NCI-H345 treated with DMSO at 0.1 percent for 48 hours (cell line): Measurements from ENCODE around the gene PGA5.
"Not testable (repeated sequence)": the region's sequence is repeated elsewhere in the genome, so short reads cannot be mapped to it uniquely, and the experiment has no call there.

ENCODE experiments used
- DNase-seq: peaks from one replicate; lab custom pipeline; 2025; ENCODE audit not compliant: unreplicated experiment; lab: John Stamatoyannopoulos, UW

PGA5 gene

GRCh38 chr11:61226457-61227137 is 14.4 kb upstream of the PGA5 start:
- DNase-seq = not testable (repeated sequence)

DNA sequence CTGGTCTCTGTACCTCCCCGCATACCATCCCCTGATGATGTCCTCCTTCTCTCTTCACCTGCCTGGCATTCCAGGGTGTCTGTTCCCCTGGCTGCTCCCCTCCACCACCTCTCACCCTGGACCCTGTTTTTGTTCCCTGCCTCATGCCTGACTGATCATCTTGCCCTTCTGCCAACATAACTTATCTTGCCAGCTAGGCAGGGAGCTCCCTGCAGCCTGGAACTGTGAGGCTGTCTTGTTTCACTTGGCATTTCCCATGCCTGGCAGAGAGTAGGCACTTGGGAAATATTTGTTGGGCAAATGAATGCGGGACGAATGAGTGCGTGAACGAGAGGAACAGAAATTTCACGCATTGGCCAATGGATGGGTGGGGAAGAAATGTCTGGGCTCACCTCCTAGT is 11.5 kb upstream of the PGA5 start:
- DNase-seq = not testable (repeated sequence)

GRCh38 chr11:61231033-61231432 is 9.9 kb upstream of the PGA5 start:
- DNase-seq = not testable (repeated sequence)

GRCh38 chr11:61231585-61231984 is 9.4 kb upstream of the PGA5 start:
- not testable (repeated sequence) for DNase-seq

GRCh38 chr11:61232548-61233145 is 8.3 kb upstream of the PGA5 start:
- not testable (repeated sequence) for DNase-seq

DNA sequence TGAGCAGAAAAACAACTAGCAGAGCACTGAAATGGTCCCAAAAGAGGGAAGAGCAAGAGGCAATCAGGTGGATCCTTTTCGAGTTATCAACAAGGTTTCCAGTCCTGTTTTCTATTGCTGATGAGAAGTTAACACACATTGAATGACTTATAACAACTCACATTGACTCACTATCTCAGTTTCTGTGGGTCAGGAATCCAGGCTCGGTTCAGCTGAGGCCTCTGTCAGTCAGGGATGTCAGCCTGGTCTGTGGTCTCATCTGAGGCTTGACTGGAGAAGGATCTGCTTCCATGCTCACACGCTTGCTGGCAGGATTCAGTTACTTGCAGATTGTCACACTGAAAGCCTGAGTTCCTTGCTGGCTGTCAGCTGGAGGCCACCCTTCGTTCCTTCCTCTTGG is 3.8 kb upstream of the PGA5 start:
- not testable (repeated sequence) for DNase-seq

- not testable (repeated sequence) for DNase-seq
These were observed 687 bp upstream of the PGA5 start for GRCh38 chr11:61240288-61240687.

DNA sequence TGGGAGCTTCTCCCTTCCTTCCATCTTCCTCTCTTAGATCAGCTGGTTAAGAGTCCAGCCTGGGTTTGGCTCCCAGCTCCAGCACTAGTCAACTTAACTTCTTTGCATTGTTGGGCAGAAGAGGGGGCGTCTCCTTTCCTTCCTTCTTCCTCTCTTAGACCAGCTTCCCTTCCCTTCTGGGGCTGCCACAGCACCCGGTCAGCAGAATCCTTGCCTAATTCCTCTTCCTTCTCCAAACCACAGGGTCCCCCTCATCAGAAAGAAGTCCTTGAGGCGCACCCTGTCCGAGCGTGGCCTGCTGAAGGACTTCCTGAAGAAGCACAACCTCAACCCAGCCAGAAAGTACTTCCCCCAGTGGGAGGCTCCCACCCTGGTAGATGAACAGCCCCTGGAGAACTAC is 551 bp downstream of the PGA5 start:
- not testable (repeated sequence) for DNase-seq

GRCh38 chr11:61245284-61245964 is 4.4 kb downstream of the PGA5 start:
- not testable (repeated sequence) for DNase-seq

- DNase-seq = not testable (repeated sequence)
These were observed 7.1 kb downstream of the PGA5 start for GRCh38 chr11:61248071-61248470.

DNA sequence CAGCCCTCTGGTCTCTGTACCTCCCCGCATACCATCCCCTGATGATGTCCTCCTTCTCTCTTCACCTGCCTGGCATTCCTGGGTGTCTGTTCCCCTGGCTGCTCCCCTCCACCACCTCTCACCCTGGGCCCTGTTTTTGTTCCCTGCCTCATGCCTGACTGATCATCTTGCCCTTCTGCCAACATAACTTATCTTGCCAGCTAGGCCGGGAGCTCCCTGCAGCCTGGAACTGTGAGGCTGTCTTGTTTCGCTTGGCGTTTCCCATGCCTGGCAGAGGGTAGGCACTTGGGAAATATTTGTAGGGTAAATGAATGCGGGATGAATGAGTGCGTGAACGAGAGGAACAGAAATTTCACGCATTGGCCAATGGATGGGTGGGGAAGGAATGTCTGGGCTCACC is 8.2 kb downstream of the PGA5 start:
- DNase-seq = not testable (repeated sequence)

- not testable (repeated sequence) for DNase-seq
These were observed 10.1 kb downstream of the PGA5 start for GRCh38 chr11:61250796-61251765.

DNA sequence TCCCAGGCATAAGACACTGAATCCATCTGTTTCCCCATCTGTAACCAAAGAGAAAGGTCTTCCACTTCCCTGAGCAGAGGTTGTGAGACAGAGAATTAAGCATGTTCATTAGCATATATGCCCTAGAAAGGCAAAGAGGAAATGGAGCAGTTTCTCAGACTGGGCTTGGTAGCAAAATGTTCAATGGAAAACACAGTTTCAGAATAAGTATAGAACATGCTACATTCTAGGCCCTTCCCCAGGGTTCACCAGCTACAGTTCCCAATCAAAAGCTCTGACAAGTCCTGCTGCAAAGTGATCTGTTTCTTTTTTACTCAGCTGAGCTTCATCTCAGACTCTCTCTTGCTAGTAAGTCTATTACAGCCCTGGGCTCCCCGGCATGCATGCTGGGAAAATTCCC is 11.4 kb downstream of the PGA5 start:
- not testable (repeated sequence) for DNase-seq

DNA sequence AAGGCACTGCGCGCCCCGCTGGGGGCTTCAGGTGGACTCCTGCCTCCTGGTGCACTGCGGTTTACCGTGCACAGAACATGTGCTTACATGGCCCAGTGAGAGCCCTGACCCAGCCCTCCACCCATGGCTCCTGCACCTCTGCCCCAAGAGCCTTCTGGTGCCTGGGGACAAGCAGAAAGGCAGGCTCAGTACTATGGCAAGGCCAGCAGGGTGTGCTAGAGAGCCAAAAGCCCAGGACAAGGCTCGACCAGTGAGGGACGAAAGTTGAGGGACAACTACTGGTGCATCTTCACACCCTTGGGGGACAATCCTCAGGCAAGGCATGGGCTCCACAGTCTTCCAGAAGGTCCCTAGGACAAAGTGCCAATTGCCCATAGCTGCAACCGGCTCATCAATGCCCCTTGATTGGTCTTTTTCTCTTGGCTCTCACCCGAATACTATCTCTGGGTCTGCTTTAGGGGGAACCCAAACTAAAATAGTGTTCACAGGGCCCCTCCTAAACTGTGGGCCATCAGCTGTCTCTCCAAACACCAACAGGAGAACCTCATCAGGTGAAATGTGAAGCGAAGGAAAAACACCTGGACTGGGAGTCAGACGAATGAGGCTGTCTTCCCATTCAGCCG is 13.5 kb downstream of the PGA5 start:
- peak; percentile 33 for DNase-seq

DNA sequence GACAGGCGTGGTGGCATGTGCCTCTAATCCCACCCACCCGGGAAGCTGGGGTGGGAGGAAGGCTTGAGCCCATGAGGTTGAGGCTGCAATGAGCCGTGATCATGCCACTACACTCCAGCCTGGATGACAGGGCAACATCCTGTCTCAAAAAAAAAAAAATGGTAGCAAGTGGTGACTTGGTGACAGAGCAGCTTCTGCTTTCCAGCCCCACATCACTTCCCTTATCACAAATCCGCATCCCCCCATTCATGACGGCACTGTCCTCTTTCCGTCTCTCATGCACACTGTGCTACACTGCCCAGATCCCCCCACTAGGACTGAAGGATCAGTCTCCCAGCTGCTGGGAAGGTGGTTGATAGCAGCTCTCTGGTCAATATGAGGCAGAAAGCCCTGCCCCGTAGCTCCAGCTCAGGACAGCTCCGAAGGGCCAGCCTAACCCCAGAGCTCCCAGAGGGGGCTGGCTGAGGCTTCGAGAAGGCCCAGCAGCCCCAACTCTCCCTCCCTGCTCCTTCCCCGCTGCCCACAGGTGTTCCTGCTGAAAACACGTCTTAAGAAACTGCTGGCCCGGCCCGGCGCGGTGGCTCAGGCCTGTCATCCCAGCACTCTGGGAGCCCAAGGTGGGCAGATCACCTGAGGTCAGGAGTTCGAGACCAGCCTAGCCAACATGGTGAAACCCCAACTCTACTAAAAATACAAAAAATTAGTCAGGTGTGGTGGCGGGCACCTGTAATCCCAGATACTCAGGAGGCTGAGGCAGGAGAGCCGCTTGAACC is 15.9 kb downstream of the PGA5 start:
- no peak for DNase-seq

GRCh38 chr11:61258546-61258945 is 17.6 kb downstream of the PGA5 start:
- no peak for DNase-seq

DNA sequence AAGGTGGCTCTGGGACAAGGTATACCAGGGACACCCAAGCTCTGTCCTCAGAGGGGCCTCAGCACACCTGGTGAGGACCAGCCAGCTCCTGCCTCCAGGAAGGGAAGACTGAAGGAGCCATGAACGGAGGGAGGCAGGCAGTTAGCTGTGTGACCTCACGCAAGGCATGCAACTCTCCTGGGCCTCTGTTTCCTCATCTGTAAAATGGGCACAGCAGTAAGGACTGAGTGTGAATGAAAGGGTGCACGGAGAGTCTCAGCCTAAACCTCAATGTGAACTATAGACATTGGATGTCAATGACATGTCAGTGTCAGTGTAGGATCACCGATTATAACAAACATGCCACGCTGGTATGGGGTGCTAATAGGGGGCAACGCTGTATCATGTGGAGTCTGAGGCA is 18.4 kb downstream of the PGA5 start:
- DNase-seq = no peak

- DNase-seq = no peak
These were observed 23.4 kb downstream of the PGA5 start for GRCh38 chr11:61264371-61264770.

DNA sequence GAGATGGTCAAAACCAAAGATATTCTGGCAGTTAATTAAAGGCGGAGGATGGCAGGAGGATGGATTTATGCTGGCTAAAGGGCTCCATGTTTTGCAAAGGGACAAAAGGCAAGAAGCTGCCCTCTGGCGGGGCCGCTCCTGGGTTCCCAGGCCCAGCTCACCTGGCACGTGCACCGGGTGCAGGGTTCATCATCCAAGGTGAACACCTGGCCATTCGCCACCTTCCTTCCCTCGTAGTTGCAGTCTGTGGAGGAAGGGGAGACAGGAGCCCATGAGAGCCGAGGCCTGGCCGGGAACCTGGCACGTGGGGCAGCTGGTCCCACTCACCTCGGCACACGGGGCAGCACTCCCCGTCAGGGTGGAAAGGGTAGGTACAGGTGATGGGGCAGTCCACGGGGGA is 23.8 kb downstream of the PGA5 start:
- no peak for DNase-seq

GRCh38 chr11:61265357-61265756 is 24.4 kb downstream of the PGA5 start:
- no peak for DNase-seq
